Activated naive CD8-positive, alpha-beta T cell (primary cell): ENCODE measurements around the gene SPEM1.

Experiments
- H3K27ac Mint-ChIP-seq: one replicate; pipeline ENCODE4 v1.8.0; 2021; ENCODE audit warnings: mixed read lengths
- H3K27me3 Mint-ChIP-seq: one replicate; pipeline ENCODE4 v1.8.0; 2021; ENCODE audit warnings: mixed read lengths
- H3K36me3 Mint-ChIP-seq: one replicate; pipeline ENCODE4 v1.8.0; 2021; ENCODE audit warnings: mixed read lengths
- H3K4me1 Mint-ChIP-seq: one replicate; pipeline ENCODE4 v1.8.0; 2021; ENCODE audit warnings: low read depth, mixed read lengths
- H3K4me3 Mint-ChIP-seq: one replicate; pipeline ENCODE4 v1.8.0; 2021; ENCODE audit warnings: mild to moderate bottlenecking, mixed read lengths
- H3K9me3 Mint-ChIP-seq: one replicate; pipeline ENCODE4 v1.8.0; 2021; ENCODE audit warnings: low read depth, mixed read lengths

SPEM1 gene, protein sequence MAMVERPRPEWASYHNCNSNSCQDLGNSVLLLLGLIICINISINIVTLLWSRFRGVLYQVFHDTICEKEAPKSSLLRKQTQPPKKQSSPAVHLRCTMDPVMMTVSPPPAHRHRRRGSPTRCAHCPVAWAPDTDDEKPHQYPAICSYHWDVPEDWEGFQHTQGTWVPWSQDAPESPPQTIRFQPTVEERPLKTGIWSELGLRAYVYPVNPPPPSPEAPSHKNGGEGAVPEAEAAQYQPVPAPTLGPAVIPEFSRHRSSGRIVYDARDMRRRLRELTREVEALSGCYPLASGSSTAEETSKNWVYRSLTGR

GRCh38 chr17:7419819-7420610 is at the start of gene SPEM1:
Gene SPEM1, plus strand, starts transcription at chr17:7420324. Its CDS starts 61 bp downstream, at chr17:7420385.
- H3K27ac Mint-ChIP-seq: no peak within 1 kb of the TSS

GRCh38 chr17:7370853-7371252 is 49.3 kb upstream of the SPEM1 start:
- no peaks in the 10 kb centered on the region for H3K4me1 Mint-ChIP-seq
- H3K27me3 Mint-ChIP-seq: peaks cover 3% of the 10 kb centered on the region
- no peak overlapping the region for H3K4me3 Mint-ChIP-seq
- no peak overlapping the region for H3K27ac Mint-ChIP-seq
- H3K36me3 Mint-ChIP-seq: no peaks in the 10 kb centered on the region
- H3K9me3 Mint-ChIP-seq: no peaks in the 10 kb centered on the region

More at GRCh38 chr17:7419819-7420610, at the start of gene SPEM1:
- H3K4me1 Mint-ChIP-seq: peaks cover 2% of the 10 kb centered on the region
- peaks cover 2% of the 10 kb centered on the region for H3K36me3 Mint-ChIP-seq
- H3K4me3 Mint-ChIP-seq: no peak within 1 kb of the TSS
- no peaks in the 10 kb centered on the region for H3K27me3 Mint-ChIP-seq
- no peaks in the 10 kb centered on the region for H3K9me3 Mint-ChIP-seq

- peaks cover 4% of the 10 kb centered on the region for H3K36me3 Mint-ChIP-seq
- no peak overlapping the region for H3K27ac Mint-ChIP-seq
- H3K4me1 Mint-ChIP-seq: no peaks in the 10 kb centered on the region
These were observed 45.8 kb upstream of the SPEM1 start for GRCh38 chr17:7374353-7374752.

GRCh38 chr17:7379134-7379533 is 41.0 kb upstream of the SPEM1 start:
- Mint-ChIP-seq H3K4me1 (peaks cover 7% of the 10 kb centered on the region), H3K4me3 (no peak overlapping the region), H3K27me3 (peaks cover 28% of the 10 kb centered on the region), H3K36me3 (peaks cover 5% of the 10 kb centered on the region), H3K27ac (no peak overlapping the region), H3K9me3 (no peaks in the 10 kb centered on the region)

More at GRCh38 chr17:7374353-7374752, 45.8 kb upstream of the SPEM1 start:
- H3K9me3 Mint-ChIP-seq: no peaks in the 10 kb centered on the region
- H3K27me3 Mint-ChIP-seq: peaks cover 12% of the 10 kb centered on the region
- no peak overlapping the region for H3K4me3 Mint-ChIP-seq

- H3K27ac Mint-ChIP-seq: no peak overlapping the region
- H3K27me3 Mint-ChIP-seq: peaks cover 25% of the 10 kb centered on the region
- H3K4me3 Mint-ChIP-seq: peak overlapping the region; percentile 47
- no peaks in the 10 kb centered on the region for H3K9me3 Mint-ChIP-seq
- H3K36me3 Mint-ChIP-seq: peaks cover 5% of the 10 kb centered on the region
- H3K4me1 Mint-ChIP-seq: peaks cover 10% of the 10 kb centered on the region
These were observed 39.8 kb upstream of the SPEM1 start for GRCh38 chr17:7380321-7380720.

- Mint-ChIP-seq H3K4me1 (peaks cover 10% of the 10 kb centered on the region), H3K27me3 (peaks cover 25% of the 10 kb centered on the region), H3K9me3 (no peaks in the 10 kb centered on the region), H3K4me3 (peak within 1 kb of the TSS; percentile 47), H3K27ac (peak within 1 kb of the TSS; percentile 16), H3K36me3 (peaks cover 5% of the 10 kb centered on the region)
These were observed 39.1 kb upstream of the SPEM1 start, which contains the start of gene TNK1 for GRCh38 chr17:7380855-7381683. Gene TNK1, plus strand, starts transcription at chr17:7381089. Its CDS starts 1,838 bp downstream, at chr17:7382927.

- peaks cover 20% of the 10 kb centered on the region for H3K27me3 Mint-ChIP-seq
- H3K4me3 Mint-ChIP-seq: no peak overlapping the region
- H3K4me1 Mint-ChIP-seq: peaks cover 10% of the 10 kb centered on the region
- no peaks in the 10 kb centered on the region for H3K9me3 Mint-ChIP-seq
- H3K27ac Mint-ChIP-seq: no peak overlapping the region
- peaks cover 5% of the 10 kb centered on the region for H3K36me3 Mint-ChIP-seq
These were observed 37.2 kb upstream of the SPEM1 start for GRCh38 chr17:7382901-7383300.

DNA sequence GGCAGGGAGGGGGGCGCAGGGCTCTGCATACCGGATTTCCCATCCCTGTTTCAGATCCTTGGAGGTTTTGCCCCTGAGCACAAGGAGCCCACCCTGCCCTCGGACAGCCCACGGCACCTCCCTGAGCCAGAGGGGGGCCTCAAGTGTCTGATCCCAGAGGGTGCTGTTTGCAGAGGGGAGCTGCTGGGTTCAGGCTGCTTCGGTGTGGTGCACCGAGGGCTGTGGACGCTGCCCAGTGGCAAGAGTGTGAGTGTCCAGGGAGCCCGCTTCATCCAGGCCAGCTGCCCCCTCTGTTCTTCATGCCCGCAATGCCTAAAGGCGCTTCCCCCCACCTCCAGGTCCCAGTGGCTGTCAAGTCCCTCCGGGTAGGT is 36.8 kb upstream of the SPEM1 start:
- H3K4me3 Mint-ChIP-seq: no peak overlapping the region
- H3K27me3 Mint-ChIP-seq: peaks cover 20% of the 10 kb centered on the region
- no peak overlapping the region for H3K27ac Mint-ChIP-seq
- peaks cover 5% of the 10 kb centered on the region for H3K36me3 Mint-ChIP-seq
- no peaks in the 10 kb centered on the region for H3K9me3 Mint-ChIP-seq
- peaks cover 10% of the 10 kb centered on the region for H3K4me1 Mint-ChIP-seq

DNA sequence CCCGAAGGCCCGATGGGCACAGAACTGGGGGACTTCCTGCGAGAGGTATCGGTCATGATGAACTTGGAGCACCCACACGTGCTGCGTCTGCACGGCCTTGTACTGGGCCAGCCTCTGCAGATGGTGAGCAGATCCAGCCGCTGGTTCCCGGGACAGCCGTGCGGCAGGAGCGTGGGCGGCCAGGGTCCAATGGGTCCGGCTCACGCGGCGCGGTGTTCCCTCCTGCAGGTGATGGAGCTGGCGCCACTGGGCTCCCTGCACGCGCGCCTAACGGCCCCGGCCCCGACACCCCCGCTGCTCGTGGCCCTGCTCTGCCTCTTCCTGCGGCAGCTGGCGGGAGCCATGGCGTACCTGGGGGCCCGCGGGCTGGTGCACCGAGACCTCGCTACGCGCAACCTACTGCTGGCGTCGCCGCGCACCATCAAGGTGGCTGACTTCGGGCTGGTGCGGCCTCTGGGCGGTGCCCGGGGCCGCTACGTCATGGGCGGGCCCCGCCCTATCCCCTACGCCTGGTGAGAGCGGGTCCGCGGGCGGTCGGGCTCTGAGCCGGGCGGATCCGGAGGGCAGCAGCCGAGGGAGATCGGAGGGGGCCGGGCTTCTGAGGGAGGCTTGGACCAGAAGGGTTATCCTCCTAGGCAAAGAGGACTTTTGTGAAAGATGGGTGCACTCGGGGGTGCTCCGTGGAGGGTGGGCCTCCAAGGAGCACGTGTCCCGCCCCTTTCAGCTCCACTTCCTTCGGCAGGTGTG is 36.2 kb upstream of the SPEM1 start:
- Mint-ChIP-seq H3K4me3 (peak overlapping the region; percentile 86), H3K9me3 (no peaks in the 10 kb centered on the region), H3K36me3 (peaks cover 5% of the 10 kb centered on the region), H3K27ac (peak overlapping the region; percentile 64), H3K4me1 (peaks cover 10% of the 10 kb centered on the region), H3K27me3 (peaks cover 20% of the 10 kb centered on the region)

DNA sequence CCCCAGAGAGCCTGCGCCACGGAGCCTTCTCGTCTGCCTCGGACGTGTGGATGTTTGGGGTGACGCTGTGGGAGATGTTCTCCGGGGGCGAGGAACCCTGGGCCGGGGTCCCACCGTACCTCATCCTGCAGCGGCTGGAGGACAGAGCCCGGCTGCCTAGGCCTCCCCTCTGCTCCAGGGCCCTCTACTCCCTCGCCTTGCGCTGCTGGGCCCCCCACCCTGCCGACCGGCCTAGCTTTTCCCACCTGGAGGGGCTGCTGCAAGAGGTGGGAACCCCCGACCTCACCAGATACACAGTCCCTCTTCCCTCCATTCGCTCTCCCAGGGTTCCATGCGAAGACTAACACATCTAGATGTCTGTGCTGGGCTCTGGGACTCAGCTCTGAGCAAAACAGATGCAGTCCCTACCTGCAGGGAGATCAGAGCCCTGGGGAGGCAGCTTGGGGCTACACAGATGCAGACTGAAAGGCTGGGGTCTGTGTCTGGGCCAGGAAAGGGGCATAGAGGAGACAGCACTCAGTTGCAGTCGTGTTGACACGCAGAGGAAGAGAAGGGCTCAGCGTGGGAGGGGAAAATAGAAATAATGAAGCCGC is 35.5 kb upstream of the SPEM1 start:
- peak overlapping the region; percentile 78 for H3K27ac Mint-ChIP-seq
- H3K4me1 Mint-ChIP-seq: peaks cover 12% of the 10 kb centered on the region
- H3K36me3 Mint-ChIP-seq: no peaks in the 10 kb centered on the region
- H3K27me3 Mint-ChIP-seq: peaks cover 14% of the 10 kb centered on the region
- peak overlapping the region; percentile 86 for H3K4me3 Mint-ChIP-seq
- no peaks in the 10 kb centered on the region for H3K9me3 Mint-ChIP-seq

DNA sequence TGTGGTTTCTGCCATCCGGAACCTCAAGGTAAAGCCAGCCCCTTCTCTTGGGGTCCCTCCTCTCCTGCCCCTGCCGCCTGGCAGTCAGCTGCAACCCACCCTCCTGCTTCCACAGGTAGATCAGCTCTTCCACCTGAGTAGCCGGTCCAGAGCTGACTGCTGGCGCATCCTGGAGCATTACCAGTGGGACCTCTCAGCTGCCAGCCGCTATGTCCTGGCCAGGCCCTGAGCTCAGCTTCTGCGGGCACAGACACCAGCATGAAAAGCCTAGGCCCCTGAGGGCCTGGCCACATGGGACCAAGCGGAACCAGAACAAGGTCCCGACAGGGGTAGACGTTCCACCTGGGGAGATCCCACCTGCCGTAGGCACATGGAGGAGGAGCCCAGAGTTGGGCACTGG is 31.3 kb upstream of the SPEM1 start:
- H3K9me3 Mint-ChIP-seq: no peaks in the 10 kb centered on the region
- H3K27ac Mint-ChIP-seq: no peak overlapping the region
- no peaks in the 10 kb centered on the region for H3K27me3 Mint-ChIP-seq
- no peaks in the 10 kb centered on the region for H3K36me3 Mint-ChIP-seq
- H3K4me1 Mint-ChIP-seq: peaks cover 25% of the 10 kb centered on the region
- no peak overlapping the region for H3K4me3 Mint-ChIP-seq

- no peaks in the 10 kb centered on the region for H3K36me3 Mint-ChIP-seq
- no peak overlapping the region for H3K4me3 Mint-ChIP-seq
- H3K27ac Mint-ChIP-seq: no peak overlapping the region
These were observed 29.9 kb upstream of the SPEM1 start for GRCh38 chr17:7389924-7390910.

DNA sequence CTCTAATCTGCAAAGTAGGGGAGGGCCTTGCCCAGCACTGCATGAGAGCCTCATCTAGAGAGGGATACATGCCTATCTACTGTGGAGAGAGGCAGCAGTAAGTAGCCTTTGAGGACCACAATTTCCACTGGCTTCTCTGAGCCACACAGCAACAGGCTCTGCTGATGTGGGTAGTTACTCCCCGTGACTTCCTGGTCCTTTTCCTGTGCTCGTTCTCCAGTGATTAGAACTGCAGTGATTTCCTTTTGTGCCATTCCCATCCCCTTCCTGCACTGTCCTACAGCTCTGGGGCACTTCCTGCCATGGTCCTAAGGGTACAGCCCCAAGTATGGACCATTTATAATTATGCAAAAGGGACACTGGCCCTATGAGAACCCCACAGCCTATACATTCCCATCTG is 28.8 kb upstream of the SPEM1 start:
- Mint-ChIP-seq H3K27ac (no peak overlapping the region), H3K36me3 (no peaks in the 10 kb centered on the region), H3K4me3 (peak overlapping the region; percentile 71), H3K4me1 (peaks cover 28% of the 10 kb centered on the region), H3K9me3 (no peaks in the 10 kb centered on the region), H3K27me3 (no peaks in the 10 kb centered on the region)

More at GRCh38 chr17:7389924-7390910, 29.9 kb upstream of the SPEM1 start:
- H3K27me3 Mint-ChIP-seq: no peaks in the 10 kb centered on the region
- H3K9me3 Mint-ChIP-seq: no peaks in the 10 kb centered on the region
- H3K4me1 Mint-ChIP-seq: peaks cover 26% of the 10 kb centered on the region
